NCI-H2227 (cell line): ENCODE results near the gene GALT.

ENCODE experiments used
- DNase-seq: peaks from one replicate; lab custom pipeline; 2025; ENCODE audit not compliant: unreplicated experiment; lab: John Stamatoyannopoulos, UW

Gene GALT

DNA sequence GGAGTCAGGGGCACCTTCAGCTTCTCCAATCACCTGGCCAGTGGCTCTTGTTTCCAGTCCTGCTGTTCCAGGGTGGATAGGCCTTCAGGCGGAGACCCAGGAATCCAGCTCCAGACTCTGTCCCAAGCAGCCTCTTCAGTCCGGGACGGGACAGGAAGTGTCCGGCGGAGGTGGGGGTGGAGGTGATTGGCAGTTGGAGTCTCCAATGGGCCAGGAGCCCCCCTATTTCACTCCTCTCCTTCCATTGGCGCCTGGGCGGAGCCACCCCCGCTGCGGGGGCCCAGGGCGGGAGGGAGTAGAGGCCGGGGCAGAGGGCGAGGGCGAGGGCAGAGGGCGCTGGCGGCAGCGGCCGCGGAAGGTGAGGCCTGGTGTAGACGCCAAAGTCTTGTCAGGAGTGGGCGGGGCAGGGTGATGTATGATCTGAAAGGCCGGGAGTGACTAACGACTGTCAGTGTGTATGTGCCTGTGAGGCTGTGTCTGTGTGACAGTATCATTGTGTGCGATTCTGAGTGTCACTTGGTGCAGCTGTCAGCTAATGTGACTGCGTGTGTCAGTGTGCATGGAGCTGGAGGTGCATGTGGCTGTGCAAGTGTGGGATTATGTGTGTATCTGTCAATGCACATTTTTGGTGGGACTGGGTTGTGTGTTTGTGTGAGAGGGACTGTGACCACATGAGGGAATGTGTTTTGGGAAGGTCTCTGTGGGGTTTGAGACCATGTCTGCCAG is 5.6 kb downstream of the GALT start, which contains the start of gene IL11RA:
TSS of gene IL11RA (plus strand) at position 310 of the 726 bp plus-strand sequence. CDS start 3,033 bp downstream, outside the sequence.
- peak; percentile 55 for DNase-seq

GRCh38 chr9:34652602-34653000 is 6.1 kb downstream of the GALT start:
- DNase-seq: no peak

GRCh38 chr9:34653151-34654072 is 6.9 kb downstream of the GALT start:
- peak; percentile 23 for DNase-seq

DNA sequence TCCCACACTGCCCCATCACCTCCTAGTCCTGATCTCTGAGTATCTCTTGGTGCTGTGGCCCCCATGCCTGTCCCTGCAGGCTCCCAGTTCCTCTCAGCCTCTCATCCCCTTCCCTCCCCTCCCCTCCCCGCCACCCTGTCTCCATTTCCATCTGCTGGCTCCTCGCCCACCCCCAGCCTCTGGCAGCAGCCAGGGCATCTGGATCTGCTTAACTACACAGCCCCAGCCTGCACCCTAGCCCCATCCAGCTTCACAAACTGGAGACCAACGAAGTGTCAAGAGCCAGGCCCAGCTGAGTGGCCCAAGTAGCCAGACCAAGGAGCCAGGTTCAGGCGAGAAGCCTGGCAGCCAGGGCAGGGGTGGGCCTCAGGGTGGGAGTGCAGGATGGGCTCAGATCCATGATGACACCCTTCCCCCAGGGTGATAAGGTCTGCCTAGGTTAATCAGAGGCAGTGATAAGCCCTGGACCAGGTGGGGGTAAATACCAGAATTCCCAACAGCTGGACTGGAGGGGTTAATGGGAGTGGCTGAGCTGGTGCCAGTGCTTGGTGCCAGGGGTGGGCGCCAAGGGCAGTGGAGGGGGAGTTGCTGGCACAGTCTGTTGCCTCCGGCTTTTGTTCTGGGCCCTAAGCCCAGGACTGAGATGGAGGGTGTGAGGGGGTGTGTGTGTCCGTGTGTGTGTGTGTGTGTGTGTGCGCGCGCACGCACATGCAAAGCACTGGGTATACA is 8.0 kb downstream of the GALT start:
- DNase-seq: peak; percentile 28

DNA sequence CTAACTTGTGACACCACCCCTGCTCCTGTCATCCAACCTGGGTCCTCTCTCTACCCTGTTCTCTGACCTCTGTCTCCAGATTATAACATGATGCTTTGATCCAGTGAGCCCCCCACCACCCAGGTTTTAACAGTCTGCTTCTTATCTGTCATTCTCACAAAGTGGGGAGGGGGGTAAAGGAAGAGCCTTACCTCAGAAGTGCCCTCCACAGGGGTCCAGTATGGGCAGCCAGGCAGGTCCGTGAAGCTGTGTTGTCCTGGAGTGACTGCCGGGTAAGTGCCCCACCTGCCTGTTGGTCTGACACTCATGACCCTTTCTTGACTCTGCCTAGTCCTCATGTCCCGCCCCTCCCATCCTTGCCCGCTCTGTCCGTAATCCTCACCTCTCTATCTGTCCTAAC is 8.9 kb downstream of the GALT start:
- DNase-seq: no peak

GRCh38 chr9:34656992-34657391 is 10.5 kb downstream of the GALT start:
- no peak for DNase-seq

- no peak for DNase-seq
Measured at GRCh38 chr9:34658461-34658860, 12.0 kb downstream of the GALT start.

DNA sequence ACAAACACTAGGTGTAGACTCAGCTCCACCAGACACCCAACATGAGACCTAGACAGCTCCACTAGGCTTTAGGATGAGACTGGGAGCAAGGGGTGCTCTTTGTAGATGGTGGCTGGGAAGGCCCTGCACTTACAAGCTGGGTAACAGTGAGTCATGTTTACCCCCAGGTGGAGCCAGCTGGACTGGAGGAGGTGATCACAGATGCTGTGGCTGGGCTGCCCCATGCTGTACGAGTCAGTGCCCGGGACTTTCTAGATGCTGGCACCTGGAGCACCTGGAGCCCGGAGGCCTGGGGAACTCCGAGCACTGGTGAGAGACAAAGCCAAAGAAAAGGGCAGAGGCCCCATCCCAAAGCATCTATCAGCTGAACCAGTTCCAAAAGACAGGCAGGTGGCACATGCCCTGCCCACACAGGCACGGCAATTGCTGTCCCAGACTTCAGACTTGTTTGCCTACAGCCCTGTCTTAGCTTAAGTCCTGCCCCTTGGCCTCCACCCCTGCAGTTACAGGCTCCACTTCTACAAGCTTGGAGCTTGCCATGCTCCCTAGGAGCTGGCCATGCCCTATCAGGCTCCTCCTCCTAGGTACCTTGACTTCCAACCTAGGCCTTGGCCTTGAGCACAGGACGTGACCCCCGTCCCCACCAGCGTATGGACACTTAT is 13.2 kb downstream of the GALT start:
- no peak for DNase-seq

- no peak for DNase-seq
Measured at GRCh38 chr9:34662526-34663302, 16.2 kb downstream of the GALT start, which contains the start of gene CCL27. TSS of gene CCL27 (minus strand) at chr9:34662657. CDS start at chr9:34662633, 24 bp downstream.

DNA sequence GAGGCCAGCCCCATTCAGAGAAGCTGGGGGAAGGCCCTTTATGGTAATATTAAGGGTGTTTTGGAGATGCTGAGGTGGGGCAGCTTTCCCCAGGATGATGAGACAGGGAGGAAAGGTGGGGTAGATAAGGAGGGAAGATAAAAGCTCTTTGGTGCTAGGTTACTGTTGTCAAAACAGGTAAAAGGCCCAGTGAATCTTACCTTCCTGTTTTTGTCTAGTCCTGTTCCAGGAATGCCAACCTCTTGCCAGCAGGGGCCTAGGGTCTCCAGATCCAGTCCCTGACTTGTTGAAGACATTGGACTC is 16.8 kb downstream of the GALT start:
- no peak for DNase-seq

DNA sequence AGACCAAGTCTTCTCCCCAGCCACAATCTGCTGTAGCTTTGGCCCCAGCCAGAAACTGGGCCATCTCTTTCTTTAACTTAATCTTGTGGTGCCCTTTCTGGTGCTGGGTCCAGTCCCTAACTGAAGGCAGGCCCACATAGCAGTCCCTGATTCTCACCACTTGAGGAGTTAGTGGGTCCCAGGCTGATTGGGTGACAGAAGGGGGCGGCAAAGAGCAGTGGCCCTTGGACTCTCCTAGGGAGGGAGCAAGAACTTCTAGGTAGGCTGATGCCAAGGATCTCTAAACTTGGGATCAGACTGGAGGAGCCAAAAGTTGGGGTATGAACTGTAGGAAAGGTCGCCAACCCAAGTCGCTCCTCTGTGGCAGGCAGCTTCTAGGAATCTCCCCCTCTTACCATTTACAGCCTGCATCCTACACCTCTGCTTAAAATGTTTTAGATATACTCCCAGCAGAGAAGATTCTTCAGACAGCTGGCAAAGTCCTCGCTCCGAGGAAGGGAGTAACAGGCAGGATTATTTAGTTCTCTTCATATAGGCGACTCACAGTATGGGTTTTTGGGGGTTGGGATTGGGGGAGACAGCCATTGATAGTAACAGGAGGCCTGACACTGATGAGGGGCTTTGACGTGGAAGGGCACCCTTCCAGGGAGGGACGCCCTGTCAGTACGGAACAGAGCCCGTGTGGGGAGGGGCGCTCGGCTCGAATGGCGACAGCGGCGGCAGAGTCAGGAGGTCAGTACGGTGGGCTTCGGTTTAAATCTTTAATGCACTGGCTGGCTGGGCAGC is 18.0 kb downstream of the GALT start:
- DNase-seq: peak; percentile 57

DNA sequence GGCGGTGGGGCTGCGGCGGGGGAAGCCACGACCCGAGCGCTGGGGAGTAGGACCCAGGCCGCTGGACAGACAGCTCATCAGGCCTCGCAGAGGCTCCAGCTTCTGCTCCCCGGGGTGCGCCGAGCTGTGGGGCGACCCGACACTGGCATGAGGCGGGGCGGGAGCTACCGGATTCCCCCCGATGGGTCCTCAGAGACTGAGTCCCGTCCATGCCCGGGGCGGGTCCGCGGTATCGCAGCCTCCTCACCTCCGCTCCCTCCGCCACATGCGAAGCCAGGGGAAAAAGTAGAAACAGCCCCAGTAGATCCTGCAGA is 18.5 kb downstream of the GALT start:
- no peak for DNase-seq

- peak; percentile 95 for DNase-seq
Measured at GRCh38 chr9:34665381-34666250, 19.1 kb downstream of the GALT start.

DNA sequence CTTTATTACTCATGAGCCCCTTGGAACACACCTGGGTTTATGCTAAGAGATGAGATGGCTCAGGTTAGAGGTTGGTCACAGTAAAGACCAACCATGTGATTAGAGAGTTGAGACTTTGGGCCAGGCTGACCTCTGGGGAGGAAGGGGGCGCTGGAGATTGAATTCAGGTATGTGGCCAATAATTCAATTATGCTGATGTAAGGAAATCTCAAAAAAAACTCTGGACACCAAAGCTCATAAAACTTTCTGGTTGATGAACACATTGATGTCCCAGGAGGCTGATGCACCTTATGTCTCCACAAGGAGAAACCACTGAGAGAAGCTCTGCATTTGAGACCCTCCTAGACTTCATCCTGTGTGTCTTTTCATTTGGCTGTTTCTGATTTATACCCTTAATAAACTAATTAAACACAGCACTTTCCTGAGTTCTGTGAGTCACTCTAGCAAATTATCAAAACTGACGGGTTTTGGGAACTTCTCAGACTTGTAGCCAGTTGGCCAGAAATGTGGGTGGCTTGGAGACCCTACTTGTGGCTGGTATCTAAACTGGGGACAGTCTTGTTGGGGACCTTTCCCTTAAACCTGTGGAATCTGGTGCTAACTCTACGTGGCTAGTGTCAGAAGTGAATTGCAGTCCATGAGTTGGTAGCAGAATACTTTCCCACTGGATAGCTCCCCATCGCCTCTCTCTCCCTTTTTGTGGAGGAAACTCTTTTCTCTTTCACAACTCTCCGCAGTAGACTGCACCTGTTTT is 23.5 kb downstream of the GALT start:
- DNase-seq: no peak

DNA sequence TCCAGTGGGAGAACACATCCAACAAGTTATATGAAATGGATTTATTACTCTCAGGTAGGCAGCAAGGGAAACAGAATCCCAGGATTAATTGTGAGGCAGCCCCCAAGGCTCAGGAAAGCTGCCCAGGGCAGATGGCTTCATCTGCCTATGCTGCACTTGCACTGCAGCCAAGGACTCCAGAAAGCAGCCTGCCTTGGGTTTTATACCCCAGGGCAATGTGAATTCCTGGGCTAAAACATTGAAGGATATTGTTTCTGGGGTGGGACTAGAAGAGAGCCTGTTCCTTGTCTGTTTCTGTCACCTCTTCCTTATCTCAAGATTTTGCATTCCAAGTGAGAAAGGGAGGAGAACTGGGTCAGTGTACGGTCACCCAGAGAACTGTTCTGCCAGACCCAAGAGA is 24.8 kb downstream of the GALT start:
- no peak for DNase-seq

DNA sequence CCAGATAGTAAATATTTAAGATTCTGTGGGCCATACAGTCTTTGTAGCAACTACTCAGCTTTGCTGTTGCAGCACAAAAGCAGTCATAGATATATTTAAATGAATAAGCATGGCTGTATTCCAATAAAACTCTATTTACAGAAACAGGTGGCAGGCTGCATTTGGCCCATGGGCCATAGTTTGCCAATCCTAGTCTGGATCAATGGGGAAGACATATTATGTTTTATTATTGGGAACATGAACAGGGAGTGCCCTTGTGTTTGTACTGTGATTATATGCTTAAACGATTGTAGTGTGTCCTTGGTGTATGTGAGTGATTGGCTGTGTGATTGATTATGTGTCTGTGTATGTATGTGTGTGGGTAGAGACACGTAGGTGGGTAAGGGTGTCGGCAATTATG is 28.0 kb downstream of the GALT start:
- no peak for DNase-seq

DNA sequence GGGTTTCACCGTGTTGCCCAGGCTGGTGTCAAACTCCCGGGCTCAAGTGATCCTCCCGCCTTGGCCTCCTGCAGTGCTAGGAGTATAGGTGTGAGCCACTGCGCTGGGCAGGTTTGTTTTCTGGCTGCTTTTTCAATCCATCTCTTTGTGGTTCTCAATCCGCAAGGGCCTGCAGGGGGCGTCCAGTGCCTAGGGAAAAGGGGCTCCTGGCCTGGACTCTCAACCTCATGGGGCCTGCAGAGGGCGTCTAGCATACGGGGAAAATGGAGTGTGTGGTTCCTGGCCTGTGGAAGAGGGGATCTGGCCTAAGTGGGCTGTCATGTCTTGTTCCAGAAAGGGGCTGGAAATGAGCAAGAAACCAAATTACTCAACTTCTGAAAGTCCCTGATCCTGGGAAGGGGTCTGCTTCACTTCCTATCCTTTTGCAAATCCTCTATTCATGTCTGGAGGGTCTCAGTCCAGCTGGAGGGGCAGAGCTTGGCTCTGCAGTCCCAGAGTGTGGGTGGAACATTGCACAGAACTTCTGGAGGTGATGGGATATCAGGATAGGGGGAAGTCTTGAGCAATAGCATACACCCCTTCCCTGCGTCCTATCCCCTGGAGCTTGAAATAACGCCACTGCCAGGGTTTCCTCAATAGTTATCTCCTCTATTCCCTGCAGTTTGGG is 28.7 kb downstream of the GALT start:
- peak; percentile 50 for DNase-seq
